ENCODE results near the gene KIF3B.

Gene KIF3B

GRCh38 chr20:32304131-32304746 is 26.8 kb downstream of the KIF3B start:
- no peak for TF ChIP-seq CTCF (IDR thresholded peaks at IDR 0.05)

- TF ChIP-seq CTCF (IDR thresholded peaks at IDR 0.05) = no peak
Measured at GRCh38 chr20:32312718-32313424, 35.4 kb downstream of the KIF3B start.

GRCh38 chr20:32314768-32315167 is 37.3 kb downstream of the KIF3B start:
- TF ChIP-seq CTCF (IDR thresholded peaks at IDR 0.05) = no peak

- TF ChIP-seq CTCF (IDR thresholded peaks at IDR 0.05) = no peak
Measured at GRCh38 chr20:32315399-32315798, 37.9 kb downstream of the KIF3B start.

- no peak for TF ChIP-seq CTCF (IDR thresholded peaks at IDR 0.05)
Measured at GRCh38 chr20:32315891-32316290, 38.4 kb downstream of the KIF3B start.

- no peak for TF ChIP-seq CTCF (IDR thresholded peaks at IDR 0.05)
Measured at GRCh38 chr20:32316667-32317066, 39.2 kb downstream of the KIF3B start.

GRCh38 chr20:32319100-32319499 is 41.6 kb downstream of the KIF3B start:
- TF ChIP-seq CTCF (IDR thresholded peaks at IDR 0.05) = no peak
